GM12878 (cell line): ENCODE results near the gene RPL3.

Experiments used
- EED ChIP-seq: sonication (generic); IDR thresholded peaks from 2 replicates; pipeline ENCODE4 v1.6.1; 2016; ENCODE audit warnings: antibody characterized with exemption, low read depth
- EZH2 ChIP-seq: IDR thresholded peaks from 2 replicates; pipeline ENCODE4 v1.6.1; 2012; ENCODE audit warnings: low read depth, mild to moderate bottlenecking, control low read depth, inconsistent platforms, low read length, borderline replicate concordance; ENCODE audit not compliant: control insufficient read depth
- LARP7 ChIP-seq: fragments of 450-650 bp; IDR thresholded peaks from 2 replicates; pipeline ENCODE4 v1.6.1; 2017; ENCODE audit warnings: mild to moderate bottlenecking
- POLR2AphosphoS5 ChIP-seq: IDR thresholded peaks from 2 replicates; pipeline ENCODE4 v1.6.1; 2011; ENCODE audit warnings: mild to moderate bottlenecking, low read length, inconsistent platforms
- SMC3 ChIP-seq: IDR thresholded peaks from 2 replicates; pipeline ENCODE4 v1.6.1; 2011; ENCODE audit warnings: low read length, improper control_type of control experiment, borderline replicate concordance
- STAT3 ChIP-seq: IDR thresholded peaks from 2 replicates; pipeline ENCODE4 v1.6.1; 2011; ENCODE audit warnings: low read depth, low read length, improper control_type of control experiment
- TBL1XR1 ChIP-seq: IDR thresholded peaks from 2 replicates; pipeline ENCODE4 v1.6.1; 2012; ENCODE audit warnings: low read depth, low read length, improper control_type of control experiment
- YY1 ChIP-seq: IDR thresholded peaks from 2 replicates; pipeline ENCODE4 v1.6.1; 2011; ENCODE audit warnings: low read depth, mild to moderate bottlenecking, low read length
- ZNF274 ChIP-seq: IDR thresholded peaks from one replicate; pipeline ENCODE4 v1.8.0; 2011; ENCODE audit not compliant: insufficient read length, insufficient read depth
- TF ChIP-seq, protein P1 (sequence below): fragments of 450-650 bp; formaldehyde crosslinking; IDR thresholded peaks from 2 replicates; pipeline ENCODE4 v1.5.0; 2022; ENCODE audit warnings: mild to moderate bottlenecking, missing genetic modification characterization
- TF ChIP-seq, protein P2 (sequence below), 3 experiments: IDR thresholded peaks in 2 of 3; conservative IDR thresholded peaks in 1 of 3; 2 replicates each; pipeline ENCODE4 v1.5.1; 2011; ENCODE audit warnings: low read depth in 3 of 3, low read length in 3 of 3, mild to moderate bottlenecking in 3 of 3, control low read depth in 2 of 3, moderate library complexity in 2 of 3, inconsistent platforms in 1 of 3, mixed read lengths in 1 of 3; ENCODE audit not compliant: control insufficient read depth in 2 of 3, insufficient read depth in 1 of 3; ENCODE audit errors: extremely low read depth in 1 of 3

GRCh38 chr22:39303358-39303757 lies 16.1 kb downstream of the RPL3 start:
- TF ChIP-seq LARP7, result no peak
- no peak for TF ChIP-seq ZNF274
- TF ChIP-seq EZH2, result no peak
- no peak for TF ChIP-seq EED
- no peak for TF ChIP-seq TBL1XR1
- TF ChIP-seq STAT3, result no peak
- TF ChIP-seq YY1, result no peak
- no peak for TF ChIP-seq POLR2AphosphoS5
- TF ChIP-seq SMC3, result no peak
- TF ChIP-seq, protein P1, sequence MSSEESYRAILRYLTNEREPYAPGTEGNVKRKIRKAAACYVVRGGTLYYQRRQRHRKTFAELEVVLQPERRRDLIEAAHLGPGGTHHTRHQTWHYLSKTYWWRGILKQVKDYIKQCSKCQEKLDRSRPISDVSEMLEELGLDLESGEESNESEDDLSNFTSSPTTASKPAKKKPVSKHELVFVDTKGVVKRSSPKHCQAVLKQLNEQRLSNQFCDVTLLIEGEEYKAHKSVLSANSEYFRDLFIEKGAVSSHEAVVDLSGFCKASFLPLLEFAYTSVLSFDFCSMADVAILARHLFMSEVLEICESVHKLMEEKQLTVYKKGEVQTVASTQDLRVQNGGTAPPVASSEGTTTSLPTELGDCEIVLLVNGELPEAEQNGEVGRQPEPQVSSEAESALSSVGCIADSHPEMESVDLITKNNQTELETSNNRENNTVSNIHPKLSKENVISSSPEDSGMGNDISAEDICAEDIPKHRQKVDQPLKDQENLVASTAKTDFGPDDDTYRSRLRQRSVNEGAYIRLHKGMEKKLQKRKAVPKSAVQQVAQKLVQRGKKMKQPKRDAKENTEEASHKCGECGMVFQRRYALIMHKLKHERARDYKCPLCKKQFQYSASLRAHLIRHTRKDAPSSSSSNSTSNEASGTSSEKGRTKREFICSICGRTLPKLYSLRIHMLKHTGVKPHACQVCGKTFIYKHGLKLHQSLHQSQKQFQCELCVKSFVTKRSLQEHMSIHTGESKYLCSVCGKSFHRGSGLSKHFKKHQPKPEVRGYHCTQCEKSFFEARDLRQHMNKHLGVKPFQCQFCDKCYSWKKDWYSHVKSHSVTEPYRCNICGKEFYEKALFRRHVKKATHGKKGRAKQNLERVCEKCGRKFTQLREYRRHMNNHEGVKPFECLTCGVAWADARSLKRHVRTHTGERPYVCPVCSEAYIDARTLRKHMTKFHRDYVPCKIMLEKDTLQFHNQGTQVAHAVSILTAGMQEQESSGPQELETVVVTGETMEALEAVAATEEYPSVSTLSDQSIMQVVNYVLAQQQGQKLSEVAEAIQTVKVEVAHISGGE, result no peak
- TF ChIP-seq, protein P2, sequence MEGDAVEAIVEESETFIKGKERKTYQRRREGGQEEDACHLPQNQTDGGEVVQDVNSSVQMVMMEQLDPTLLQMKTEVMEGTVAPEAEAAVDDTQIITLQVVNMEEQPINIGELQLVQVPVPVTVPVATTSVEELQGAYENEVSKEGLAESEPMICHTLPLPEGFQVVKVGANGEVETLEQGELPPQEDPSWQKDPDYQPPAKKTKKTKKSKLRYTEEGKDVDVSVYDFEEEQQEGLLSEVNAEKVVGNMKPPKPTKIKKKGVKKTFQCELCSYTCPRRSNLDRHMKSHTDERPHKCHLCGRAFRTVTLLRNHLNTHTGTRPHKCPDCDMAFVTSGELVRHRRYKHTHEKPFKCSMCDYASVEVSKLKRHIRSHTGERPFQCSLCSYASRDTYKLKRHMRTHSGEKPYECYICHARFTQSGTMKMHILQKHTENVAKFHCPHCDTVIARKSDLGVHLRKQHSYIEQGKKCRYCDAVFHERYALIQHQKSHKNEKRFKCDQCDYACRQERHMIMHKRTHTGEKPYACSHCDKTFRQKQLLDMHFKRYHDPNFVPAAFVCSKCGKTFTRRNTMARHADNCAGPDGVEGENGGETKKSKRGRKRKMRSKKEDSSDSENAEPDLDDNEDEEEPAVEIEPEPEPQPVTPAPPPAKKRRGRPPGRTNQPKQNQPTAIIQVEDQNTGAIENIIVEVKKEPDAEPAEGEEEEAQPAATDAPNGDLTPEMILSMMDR (IDR thresholded peaks at IDR 0.05 in 2 of 3, conservative IDR thresholded peaks at IDR 0.05 in 1 of 3; ENCODE audit: control insufficient read depth in 2 of 3, extremely low read depth in 1 of 3, insufficient read depth in 1 of 3, low read depth in 3 of 3, low read length in 3 of 3), result no peak
